Measurements from ENCODE around the gene PSTPIP1.
A peak's percentile ranks its signal among the peaks of the same experiment; 100 is the strongest.
"Not testable (repeated sequence)": the region's sequence is repeated elsewhere in the genome, so short reads cannot be mapped to it uniquely, and the experiment has no call there.

PSTPIP1 gene

GRCh38 chr15:76994971-76995945 is at the start of gene PSTPIP1:
TSS of gene PSTPIP1 (plus strand) at chr15:76995126. CDS start at chr15:76995574, 448 bp downstream.
- peak; percentile 50 to 57 for DNase-seq (ENCODE audit: low read depth in 2 of 2)

GRCh38 chr15:76945494-76946093 is 49.3 kb upstream of the PSTPIP1 start:
- DNase-seq (ENCODE audit: low read depth in 2 of 2): no peak

- no peak for DNase-seq (ENCODE audit: low read depth in 2 of 2)
Observed at GRCh38 chr15:76947454-76947853, 47.5 kb upstream of the PSTPIP1 start.

GRCh38 chr15:76951220-76951619 is 43.7 kb upstream of the PSTPIP1 start:
- DNase-seq (ENCODE audit: low read depth in 2 of 2): no peak

GRCh38 chr15:76953913-76954312 is 41.0 kb upstream of the PSTPIP1 start:
- DNase-seq (ENCODE audit: low read depth in 2 of 2): no peak

- no peak for DNase-seq (ENCODE audit: low read depth in 2 of 2)
Observed at GRCh38 chr15:76954744-76955143, 40.2 kb upstream of the PSTPIP1 start.

- DNase-seq (ENCODE audit: low read depth in 2 of 2): no peak
Observed at GRCh38 chr15:76961268-76962011, 33.5 kb upstream of the PSTPIP1 start.

GRCh38 chr15:76962337-76963013 is 32.5 kb upstream of the PSTPIP1 start:
- DNase-seq (ENCODE audit: low read depth in 2 of 2): no peak

GRCh38 chr15:76963596-76963995 is 31.3 kb upstream of the PSTPIP1 start:
- DNase-seq (ENCODE audit: low read depth in 2 of 2): no peak

GRCh38 chr15:76964157-76964556 is 30.8 kb upstream of the PSTPIP1 start:
- no peak for DNase-seq (ENCODE audit: low read depth in 2 of 2)

GRCh38 chr15:76966051-76966450 is 28.9 kb upstream of the PSTPIP1 start:
- not testable (repeated sequence) for DNase-seq (ENCODE audit: low read depth in 2 of 2)

- DNase-seq (ENCODE audit: low read depth in 2 of 2): no peak
Observed at GRCh38 chr15:76967067-76967466, 27.9 kb upstream of the PSTPIP1 start.

GRCh38 chr15:76968306-76968705 is 26.6 kb upstream of the PSTPIP1 start:
- DNase-seq (ENCODE audit: low read depth in 2 of 2): no peak

- DNase-seq (ENCODE audit: low read depth in 2 of 2): no peak
Observed at GRCh38 chr15:76972389-76973361, 22.3 kb upstream of the PSTPIP1 start.

- DNase-seq (ENCODE audit: low read depth in 2 of 2): peak; percentile 51 to 62
Observed at GRCh38 chr15:76973362-76973743, 21.6 kb upstream of the PSTPIP1 start.

GRCh38 chr15:76973906-76974305 is 21.0 kb upstream of the PSTPIP1 start:
- no peak for DNase-seq (ENCODE audit: low read depth in 2 of 2)

- DNase-seq (ENCODE audit: low read depth in 2 of 2): no peak
Observed at GRCh38 chr15:76974456-76975036, 20.4 kb upstream of the PSTPIP1 start.

GRCh38 chr15:76976141-76976540 is 18.8 kb upstream of the PSTPIP1 start:
- DNase-seq (ENCODE audit: low read depth in 2 of 2): no peak

- no peak for DNase-seq (ENCODE audit: low read depth in 2 of 2)
Observed at GRCh38 chr15:76976572-76977270, 18.2 kb upstream of the PSTPIP1 start.
